ENCODE measurements around the gene FUT8. TPM values are rescaled to one million over a fixed set of nuclear protein-coding genes. Genes with fewer than 3 reads are reported as not detected.

FUT8 gene
- total RNA-seq, 1 donor from 2014 or later, result 56.6 TPM

GRCh38 chr14:65661865-65662264 lies 249.3 kb downstream of the FUT8 start:
- H3K9me3 Mint-ChIP-seq (ENCODE audit: unreplicated experiment), result no peaks in the 10 kb centered on the region
- no peak overlapping the region for H3K4me3 Mint-ChIP-seq (ENCODE audit: unreplicated experiment)
- H3K36me3 Mint-ChIP-seq (ENCODE audit: unreplicated experiment), result no peaks in the 10 kb centered on the region
- no peak overlapping the region for H3K27ac Mint-ChIP-seq (ENCODE audit: unreplicated experiment)
- H3K27me3 Mint-ChIP-seq (ENCODE audit: unreplicated experiment), result no peaks in the 10 kb centered on the region
- DNase-seq, result no peak
- peaks cover 6% of the 10 kb centered on the region for H3K4me1 Mint-ChIP-seq (ENCODE audit: low read depth, unreplicated experiment)
- TF ChIP-seq, protein P1, sequence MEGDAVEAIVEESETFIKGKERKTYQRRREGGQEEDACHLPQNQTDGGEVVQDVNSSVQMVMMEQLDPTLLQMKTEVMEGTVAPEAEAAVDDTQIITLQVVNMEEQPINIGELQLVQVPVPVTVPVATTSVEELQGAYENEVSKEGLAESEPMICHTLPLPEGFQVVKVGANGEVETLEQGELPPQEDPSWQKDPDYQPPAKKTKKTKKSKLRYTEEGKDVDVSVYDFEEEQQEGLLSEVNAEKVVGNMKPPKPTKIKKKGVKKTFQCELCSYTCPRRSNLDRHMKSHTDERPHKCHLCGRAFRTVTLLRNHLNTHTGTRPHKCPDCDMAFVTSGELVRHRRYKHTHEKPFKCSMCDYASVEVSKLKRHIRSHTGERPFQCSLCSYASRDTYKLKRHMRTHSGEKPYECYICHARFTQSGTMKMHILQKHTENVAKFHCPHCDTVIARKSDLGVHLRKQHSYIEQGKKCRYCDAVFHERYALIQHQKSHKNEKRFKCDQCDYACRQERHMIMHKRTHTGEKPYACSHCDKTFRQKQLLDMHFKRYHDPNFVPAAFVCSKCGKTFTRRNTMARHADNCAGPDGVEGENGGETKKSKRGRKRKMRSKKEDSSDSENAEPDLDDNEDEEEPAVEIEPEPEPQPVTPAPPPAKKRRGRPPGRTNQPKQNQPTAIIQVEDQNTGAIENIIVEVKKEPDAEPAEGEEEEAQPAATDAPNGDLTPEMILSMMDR (IDR thresholded peaks at IDR 0.05; ENCODE audit: partially characterized antibody, unreplicated experiment), result no peak

DNA sequence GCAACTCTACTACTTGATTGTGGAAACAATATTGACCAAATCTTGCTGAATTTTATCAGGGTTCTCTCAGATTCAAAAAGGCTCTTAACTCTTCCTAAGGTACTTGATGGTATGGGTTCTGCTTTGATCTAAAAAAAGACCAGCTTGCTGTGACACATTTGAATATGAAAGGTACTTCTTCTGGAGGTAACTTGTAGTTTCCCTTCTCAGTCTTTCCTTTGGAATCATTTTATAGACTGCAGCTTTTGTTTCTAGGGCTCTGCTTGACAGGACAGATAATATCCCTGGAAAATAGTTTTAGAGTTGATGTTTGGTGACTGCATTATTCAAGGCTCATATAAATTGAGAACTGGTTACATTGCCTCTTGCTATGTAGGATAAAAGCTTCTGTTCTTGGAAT lies 251.9 kb downstream of the FUT8 start:
- no peak for DNase-seq
- H3K4me1 Mint-ChIP-seq (ENCODE audit: low read depth, unreplicated experiment), result peaks cover 6% of the 10 kb centered on the region
- no peak overlapping the region for H3K4me3 Mint-ChIP-seq (ENCODE audit: unreplicated experiment)
- no peaks in the 10 kb centered on the region for H3K27me3 Mint-ChIP-seq (ENCODE audit: unreplicated experiment)
- no peaks in the 10 kb centered on the region for H3K9me3 Mint-ChIP-seq (ENCODE audit: unreplicated experiment)
- TF ChIP-seq, protein P1 (IDR thresholded peaks at IDR 0.05; ENCODE audit: partially characterized antibody, unreplicated experiment), result no peak
- H3K27ac Mint-ChIP-seq (ENCODE audit: unreplicated experiment), result no peak overlapping the region
- H3K36me3 Mint-ChIP-seq (ENCODE audit: unreplicated experiment), result no peaks in the 10 kb centered on the region

- Mint-ChIP-seq H3K4me3 (ENCODE audit: unreplicated experiment) (no peak overlapping the region), H3K36me3 (ENCODE audit: unreplicated experiment) (no peaks in the 10 kb centered on the region), H3K9me3 (ENCODE audit: unreplicated experiment) (no peaks in the 10 kb centered on the region), H3K27ac (ENCODE audit: unreplicated experiment) (no peak overlapping the region), H3K4me1 (ENCODE audit: low read depth, unreplicated experiment) (no peaks in the 10 kb centered on the region), H3K27me3 (ENCODE audit: unreplicated experiment) (peaks cover 3% of the 10 kb centered on the region)
- TF ChIP-seq, protein P1 (IDR thresholded peaks at IDR 0.05; ENCODE audit: partially characterized antibody, unreplicated experiment), result no peak
- no peak for DNase-seq
Observed at GRCh38 chr14:65676361-65677014, 264.0 kb downstream of the FUT8 start.

GRCh38 chr14:65685572-65685971 lies 273.0 kb downstream of the FUT8 start:
- Mint-ChIP-seq H3K27me3 (ENCODE audit: unreplicated experiment) (no peaks in the 10 kb centered on the region), H3K27ac (ENCODE audit: unreplicated experiment) (no peak overlapping the region), H3K9me3 (ENCODE audit: unreplicated experiment) (peaks cover 2% of the 10 kb centered on the region), H3K4me3 (ENCODE audit: unreplicated experiment) (no peak overlapping the region), H3K4me1 (ENCODE audit: low read depth, unreplicated experiment) (no peaks in the 10 kb centered on the region), H3K36me3 (ENCODE audit: unreplicated experiment) (peaks cover 4% of the 10 kb centered on the region)
- TF ChIP-seq, protein P1 (IDR thresholded peaks at IDR 0.05; ENCODE audit: partially characterized antibody, unreplicated experiment), result no peak
- no peak for DNase-seq

DNA sequence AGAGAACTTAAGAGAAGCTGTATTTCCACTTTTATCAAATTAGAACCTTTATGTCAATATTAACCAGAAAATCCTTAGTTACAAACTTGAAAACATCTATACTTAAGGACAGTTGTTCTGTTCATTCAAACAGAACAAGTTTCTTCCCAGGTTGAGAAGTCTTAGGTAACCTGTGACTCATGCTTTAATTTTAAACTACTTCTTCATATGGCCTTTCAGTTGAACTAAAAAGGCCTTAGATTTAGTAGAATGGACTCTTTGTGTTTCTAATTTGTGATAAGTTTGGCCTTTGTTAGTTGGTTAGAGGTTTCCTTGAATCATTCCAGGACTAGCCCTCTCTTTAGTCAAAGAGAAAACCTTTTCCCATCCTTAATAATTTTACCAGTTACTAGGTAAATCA lies 274.2 kb downstream of the FUT8 start:
- no peaks in the 10 kb centered on the region for H3K27me3 Mint-ChIP-seq (ENCODE audit: unreplicated experiment)
- no peak overlapping the region for H3K4me3 Mint-ChIP-seq (ENCODE audit: unreplicated experiment)
- H3K27ac Mint-ChIP-seq (ENCODE audit: unreplicated experiment), result no peak overlapping the region
- TF ChIP-seq, protein P1 (IDR thresholded peaks at IDR 0.05; ENCODE audit: partially characterized antibody, unreplicated experiment), result no peak
- H3K36me3 Mint-ChIP-seq (ENCODE audit: unreplicated experiment), result peaks cover 4% of the 10 kb centered on the region
- no peak for DNase-seq
- H3K9me3 Mint-ChIP-seq (ENCODE audit: unreplicated experiment), result peaks cover 5% of the 10 kb centered on the region
- peaks cover 2% of the 10 kb centered on the region for H3K4me1 Mint-ChIP-seq (ENCODE audit: low read depth, unreplicated experiment)

All from glutamatergic neuron (in vitro differentiated cells).